OCI-M1 (cell line): ENCODE data around the gene IFI44.

ENCODE experiments used
- DNase-seq: peaks from one replicate; lab custom pipeline; 2025; lab: John Stamatoyannopoulos, UW

Gene IFI44, protein sequence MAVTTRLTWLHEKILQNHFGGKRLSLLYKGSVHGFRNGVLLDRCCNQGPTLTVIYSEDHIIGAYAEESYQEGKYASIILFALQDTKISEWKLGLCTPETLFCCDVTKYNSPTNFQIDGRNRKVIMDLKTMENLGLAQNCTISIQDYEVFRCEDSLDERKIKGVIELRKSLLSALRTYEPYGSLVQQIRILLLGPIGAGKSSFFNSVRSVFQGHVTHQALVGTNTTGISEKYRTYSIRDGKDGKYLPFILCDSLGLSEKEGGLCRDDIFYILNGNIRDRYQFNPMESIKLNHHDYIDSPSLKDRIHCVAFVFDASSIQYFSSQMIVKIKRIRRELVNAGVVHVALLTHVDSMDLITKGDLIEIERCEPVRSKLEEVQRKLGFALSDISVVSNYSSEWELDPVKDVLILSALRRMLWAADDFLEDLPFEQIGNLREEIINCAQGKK

DNA sequence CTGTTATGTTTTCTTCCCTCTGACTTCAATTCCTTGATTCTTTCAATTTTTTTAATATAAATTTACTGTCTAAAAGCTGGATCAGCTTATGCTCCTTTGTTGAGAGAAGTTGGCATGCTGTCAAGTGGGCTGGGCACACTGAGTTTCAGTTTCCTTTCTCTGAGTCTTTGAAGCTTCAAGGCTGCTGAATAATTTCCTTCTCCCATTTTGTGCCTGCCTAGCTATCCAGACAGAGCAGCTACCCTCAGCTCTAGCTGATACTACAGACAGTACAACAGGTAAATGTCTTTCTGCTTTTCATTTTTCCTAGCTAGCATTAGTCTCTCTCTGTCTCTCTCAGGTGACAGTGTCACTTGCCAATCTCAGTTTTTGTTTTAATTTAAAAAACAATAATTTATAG, at the start of gene IFI44:
TSS of gene IFI44 (plus strand) at position 204 of the 400 bp plus-strand sequence. CDS start 365 bp downstream, outside the sequence.
- DNase-seq = peak; percentile 97

DNA sequence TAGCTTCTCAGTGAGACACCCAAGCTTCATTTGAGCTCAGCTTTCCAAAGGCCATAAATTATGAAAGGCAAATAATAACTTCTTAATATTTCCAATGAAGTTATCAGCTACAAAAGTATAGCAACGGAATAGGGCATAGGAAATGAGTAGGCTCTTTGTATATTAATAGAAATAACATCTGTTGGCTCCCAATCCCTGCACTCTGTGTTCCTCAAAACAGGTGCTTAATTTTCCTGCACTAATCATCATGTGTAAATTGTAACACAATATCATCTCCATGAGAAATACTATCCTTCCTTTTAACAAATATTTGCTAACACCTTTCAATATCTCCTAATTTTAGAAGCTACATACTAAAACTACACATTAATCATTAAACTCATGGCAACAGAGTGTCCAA, 48.6 kb upstream of the IFI44 start:
- no peak for DNase-seq

DNA sequence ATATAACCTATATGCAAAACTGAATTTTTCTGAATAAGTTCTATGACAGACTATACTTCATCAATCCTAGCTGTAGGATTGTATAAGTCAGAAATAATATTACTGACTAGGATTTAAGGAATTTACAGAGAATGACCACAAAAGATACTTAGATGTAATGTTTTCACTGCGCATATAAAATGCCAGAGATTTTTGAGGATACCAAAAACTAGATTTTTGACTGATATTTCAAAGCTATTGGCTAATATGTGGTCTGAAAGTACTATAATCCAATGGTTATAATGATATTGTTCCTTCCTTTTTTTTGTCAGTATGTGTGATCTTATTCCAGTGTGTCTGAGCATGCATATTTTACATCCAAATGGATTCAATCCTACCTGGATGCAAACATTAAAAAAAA, 46.4 kb upstream of the IFI44 start:
- DNase-seq = no peak

DNA sequence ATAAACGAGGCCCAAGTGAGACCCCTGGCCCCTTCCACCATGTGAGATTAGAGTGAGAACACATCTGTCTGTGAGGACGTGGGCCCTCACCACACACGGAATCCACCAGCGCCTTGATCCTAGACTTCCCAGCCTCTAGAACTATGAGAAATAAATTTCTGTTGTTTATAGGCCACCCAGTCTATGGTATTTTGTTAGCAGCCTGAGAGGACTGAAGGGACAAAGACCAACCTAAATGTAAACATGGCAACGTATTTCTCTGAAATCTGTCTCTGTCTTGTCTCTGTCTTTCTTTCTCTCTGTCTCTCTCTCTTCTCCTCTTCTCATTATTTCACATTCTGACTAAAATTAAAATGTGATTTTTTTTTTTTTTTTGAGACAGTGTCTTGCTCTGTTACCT, 45.0 kb upstream of the IFI44 start:
- DNase-seq = no peak

DNA sequence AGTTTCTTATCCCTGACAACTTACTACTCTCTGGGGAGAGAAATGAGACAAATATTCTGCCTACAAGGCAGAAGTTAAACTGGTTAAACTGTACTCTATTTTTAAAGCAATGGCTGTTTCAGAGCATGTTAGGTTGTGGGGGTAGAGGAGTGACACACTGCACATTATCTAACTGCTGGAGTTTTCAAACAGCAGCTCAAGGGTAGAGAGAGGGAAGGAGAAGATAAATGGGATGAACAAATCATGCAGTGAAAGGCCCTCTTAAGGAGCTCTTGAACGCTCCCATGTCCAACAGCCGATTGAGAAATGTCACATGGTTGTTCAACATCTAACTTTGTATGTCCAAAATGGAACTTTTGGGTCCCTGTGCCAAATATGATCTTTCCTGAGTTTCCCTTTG, 43.4 kb upstream of the IFI44 start:
- DNase-seq = no peak

DNA sequence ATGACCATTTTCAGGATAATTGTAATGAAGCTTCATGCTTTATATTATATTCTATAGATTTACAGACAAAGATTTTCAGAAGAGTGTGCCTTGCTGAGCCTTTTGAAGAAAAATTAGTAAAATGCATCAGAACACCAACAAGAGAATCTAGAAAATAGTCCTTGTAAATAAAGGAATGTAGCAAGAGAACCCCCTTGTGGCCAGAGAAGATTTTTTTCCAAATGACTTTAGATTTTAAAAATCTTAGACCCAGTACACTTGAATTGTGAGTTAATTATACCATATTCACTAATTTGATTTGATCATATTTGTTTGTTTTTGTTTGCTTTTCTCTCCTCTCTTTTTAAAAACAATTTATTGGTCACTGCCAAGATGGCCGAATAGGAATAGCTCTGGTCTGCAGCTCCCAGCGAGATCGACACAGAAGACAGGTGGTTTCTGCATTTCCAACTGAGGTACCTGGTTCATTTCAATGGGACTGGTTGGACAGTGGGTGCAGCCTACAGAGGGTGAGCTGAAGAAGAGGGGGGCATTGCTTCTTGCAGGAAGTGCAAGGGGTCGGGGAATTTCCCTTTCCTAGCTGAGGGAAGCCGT, 42.2 kb upstream of the IFI44 start:
- DNase-seq = peak; percentile 66

DNA sequence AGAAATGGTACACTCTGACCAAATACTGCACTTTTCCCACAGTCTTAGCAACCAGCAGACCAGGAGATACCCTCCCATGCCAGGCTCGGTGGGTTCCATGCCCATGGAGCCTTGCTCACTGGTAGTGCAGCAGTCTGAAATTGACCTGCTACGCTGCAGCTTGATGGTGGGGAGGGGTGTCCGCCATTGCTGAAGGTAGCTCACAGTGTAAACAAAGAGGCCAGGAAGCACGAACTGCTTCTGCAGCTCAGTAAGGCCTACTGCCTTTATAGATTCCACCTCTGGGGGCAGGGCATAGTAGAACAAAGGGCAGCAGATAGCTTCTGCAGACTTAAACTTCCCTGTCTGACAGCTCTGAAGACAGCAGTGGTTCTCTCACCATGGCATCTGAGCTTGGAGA, 41.7 kb upstream of the IFI44 start:
- peak; percentile 9 for DNase-seq

DNA sequence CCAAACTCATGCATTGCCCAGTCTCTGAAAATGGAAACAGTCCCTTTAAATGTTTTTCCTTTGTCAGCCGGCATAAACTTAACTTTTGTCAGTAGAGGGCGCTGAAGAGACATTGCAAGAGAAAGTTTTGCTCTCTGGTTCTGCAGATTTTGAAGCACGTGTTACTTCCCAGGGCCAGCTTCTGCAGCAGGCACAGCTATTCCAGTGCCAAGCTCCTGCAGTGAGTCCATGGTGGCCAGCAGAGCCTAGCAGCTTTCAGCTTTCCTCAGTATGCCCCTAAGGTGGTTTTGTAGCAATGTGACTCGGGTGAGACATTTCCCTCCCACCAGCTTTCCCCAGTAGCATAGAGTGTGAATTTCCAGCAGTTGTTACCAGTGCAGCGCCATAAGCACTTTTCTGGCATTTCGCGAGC, 32.0 kb upstream of the IFI44 start:
- peak; percentile 93 for DNase-seq

DNA sequence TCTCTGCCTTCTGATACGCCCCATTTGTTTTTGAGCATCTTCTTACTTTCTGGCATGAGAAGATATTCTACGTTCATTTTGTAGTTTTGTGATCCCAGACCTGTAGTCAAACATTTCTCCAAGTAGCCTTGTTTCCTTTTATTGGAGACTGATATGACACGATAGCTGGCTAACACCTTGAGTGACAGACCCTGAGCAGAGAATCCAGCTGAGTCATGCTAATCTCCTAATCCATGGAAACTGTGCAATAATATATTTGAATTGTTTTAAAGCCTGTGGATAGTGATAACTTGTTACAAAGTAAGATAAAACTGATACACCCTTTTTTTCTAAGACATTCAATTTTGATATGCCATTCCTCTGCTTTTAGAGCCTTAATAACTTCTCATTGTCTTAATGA, 30.6 kb upstream of the IFI44 start:
- peak; percentile 59 for DNase-seq

DNA sequence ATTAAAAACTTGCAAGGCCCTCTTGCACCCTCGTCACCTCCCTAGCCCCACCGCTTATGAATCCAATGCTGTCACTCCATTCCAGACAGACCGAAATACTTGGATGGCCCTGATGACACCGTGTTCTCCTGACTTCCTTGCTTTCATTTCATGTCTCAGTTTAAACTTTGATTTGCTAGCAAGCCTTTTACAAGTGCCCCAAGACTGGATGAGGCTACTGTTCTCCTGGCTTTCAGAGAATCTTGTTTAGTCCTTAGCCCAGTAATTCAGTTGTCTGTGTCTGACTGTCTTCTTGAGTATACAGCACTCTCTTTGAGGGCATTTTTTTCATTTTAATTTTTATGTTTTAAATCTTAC, 30.2 kb upstream of the IFI44 start:
- DNase-seq = peak; percentile 73

DNA sequence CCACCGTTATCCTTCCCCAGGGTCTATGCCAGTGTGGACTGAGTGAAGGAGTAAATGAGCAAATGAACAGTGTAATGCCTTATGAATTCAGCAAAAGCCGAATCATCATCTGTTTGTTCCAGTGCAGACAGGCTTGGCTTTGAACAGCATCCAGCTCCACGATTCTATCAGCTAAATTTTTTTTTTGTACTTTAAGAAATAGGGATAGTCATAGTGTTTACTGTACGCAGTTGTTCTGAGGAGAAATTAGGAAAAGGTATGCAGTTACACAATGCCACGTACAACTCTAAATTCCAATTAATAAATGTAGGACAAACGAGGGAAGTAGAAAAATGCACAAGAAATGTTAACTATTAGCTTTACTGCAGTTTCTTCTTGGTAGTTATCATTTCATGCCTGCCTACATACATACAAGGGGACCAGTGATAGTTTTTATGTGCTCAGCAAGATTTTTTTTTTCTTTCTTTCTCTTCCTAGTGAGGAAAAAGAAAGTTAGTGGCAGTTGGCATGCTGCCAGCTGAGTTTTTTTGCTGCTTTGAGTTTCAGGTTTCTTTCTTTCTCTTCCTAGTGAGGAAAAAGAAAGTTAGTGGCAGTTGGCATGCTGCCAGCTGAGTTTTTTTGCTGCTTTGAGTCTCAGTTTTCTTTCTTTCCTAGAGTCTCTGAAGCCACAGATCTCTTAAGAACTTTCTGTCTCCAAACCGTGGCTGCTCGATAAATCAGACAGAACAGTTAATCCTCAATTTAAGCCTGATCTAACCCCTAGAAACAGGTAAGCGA, 29.6 kb upstream of the IFI44 start, which contains the start of gene IFI44L:
TSS of gene IFI44L (plus strand) at position 646 of the 777 bp plus-strand sequence. CDS start 7,468 bp downstream, outside the sequence.
- peak; percentile 92 for DNase-seq

DNA sequence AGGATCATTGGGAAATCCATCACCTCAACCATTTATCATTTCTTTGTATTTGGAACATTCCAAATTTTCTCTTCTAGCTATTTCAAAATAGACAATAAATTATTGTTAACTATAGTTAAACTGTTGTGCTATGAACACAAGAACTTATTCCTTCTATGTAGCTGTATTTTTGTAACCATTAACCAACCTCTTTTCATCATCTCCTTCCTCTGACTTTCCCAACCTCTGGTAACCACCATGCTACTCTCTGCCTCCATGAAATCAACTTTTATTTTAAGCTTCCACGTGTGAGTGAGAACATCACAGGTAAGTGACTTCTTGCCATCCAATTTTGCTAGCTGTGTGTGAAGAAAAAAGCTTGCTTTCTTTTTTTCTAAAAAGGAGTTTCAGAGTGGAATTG, 29.0 kb upstream of the IFI44 start:
- peak; percentile 50 for DNase-seq

DNA sequence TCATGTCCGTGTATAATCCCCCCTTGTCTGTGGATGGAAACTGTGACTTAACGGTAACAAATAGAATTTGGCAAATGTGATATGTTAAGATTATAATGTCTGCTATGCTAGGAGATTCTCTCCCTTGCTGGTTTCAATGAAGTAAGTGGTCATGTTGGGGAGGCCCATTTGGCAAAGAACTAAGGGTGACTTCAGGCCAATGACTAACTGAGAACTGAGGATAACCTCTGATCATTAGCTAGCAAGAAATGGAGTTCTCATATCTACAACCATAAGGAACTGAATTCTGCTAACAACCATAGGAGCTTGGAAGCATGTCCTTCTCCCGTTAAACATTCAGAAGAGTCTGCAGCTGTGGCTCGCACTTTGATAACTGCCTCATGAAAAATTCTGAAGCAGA, 27.1 kb upstream of the IFI44 start:
- no peak for DNase-seq

DNA sequence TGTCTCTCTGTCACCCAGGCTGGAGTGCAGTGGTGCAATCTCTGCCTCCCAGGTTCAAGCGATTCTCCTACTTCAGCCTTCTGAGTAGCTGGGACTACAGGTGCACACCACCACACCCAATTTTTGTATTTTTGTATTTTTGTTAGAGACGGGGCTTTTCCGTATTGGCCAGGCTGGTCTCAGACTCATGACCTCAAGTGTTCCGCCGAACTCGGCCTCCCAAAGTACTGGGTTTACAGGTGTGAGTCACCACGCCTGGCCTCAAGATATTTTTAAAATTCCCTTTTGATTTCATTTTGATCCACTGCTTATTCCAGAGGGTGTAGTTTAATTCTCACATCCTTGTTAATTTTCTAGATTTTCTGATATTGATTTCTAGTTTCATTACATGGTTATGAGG, 25.6 kb upstream of the IFI44 start:
- no peak for DNase-seq

DNA sequence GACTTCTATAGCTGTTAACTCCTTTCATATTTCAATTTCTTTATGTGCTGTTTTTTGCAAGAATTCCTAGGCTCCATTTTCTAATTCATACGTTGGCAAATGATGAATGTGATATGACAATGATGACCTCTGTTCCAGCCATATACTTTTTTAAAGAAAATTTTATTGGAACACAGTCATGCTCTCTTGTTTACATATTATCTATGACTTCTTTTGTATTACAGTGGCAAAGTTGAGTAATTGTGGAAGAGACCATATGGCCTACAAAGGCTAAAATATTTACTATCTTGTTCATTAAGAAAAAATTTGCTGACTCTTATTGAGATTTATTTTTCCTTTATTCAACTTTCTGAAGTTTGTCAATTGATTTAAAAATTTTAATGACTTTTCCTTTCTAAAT, 22.3 kb upstream of the IFI44 start:
- no peak for DNase-seq

DNA sequence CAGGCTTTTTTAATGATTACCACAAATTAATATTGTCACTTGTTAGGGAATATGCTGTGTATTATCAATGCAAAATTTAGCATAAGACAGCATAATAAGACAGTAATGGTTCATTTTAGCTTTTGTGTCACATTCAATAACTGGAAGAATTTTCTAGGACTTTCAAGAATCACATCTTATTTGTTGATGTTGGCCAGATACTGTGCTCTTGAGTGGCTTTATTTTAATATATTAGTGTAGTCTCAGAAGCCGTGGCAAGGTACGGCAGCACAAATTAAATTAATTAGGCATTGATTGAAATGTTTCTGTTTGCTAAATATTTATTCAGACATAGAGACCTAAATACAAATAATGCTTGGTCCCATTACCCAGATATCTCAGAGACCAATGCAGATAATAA, 19.0 kb upstream of the IFI44 start:
- DNase-seq = no peak

DNA sequence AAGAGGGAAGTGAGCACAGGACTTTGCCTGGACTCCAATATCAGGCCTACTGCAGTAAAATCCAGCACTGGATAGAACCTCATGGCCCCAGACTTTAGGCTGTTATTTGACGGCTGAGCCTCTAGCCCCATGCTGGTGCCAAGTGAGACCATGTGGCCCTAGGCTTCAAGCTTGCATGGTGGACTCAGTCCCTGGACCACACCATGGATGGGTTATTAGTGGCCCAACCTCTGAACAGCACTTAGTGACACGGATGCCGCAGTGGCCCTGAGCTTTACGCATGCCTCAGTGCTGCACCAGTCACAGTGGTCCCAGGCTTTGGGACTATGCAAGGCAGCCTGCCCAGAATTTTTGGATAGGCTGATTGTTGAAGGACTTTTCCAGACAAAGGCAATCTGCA, 16.4 kb upstream of the IFI44 start:
- DNase-seq = no peak

DNA sequence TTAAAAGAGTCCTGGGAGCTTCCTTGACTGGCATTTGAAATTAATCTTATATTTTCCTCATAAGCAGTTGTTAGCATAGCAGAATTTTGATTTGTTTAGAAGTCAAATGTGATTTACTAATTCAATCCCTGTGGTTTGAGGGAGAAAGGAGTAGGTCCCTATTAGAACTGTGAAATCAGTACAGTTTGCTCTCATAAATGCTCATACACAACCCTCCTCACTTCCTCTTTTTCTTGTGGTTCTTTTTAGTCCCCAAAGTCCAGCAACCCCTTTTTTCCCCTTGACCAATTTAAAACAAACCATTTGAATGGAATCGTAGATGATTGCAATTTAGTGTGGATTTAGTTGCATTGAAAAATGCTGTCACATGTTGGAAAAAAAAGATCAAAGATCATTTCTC, 9.2 kb upstream of the IFI44 start:
- DNase-seq = peak; percentile 34

DNA sequence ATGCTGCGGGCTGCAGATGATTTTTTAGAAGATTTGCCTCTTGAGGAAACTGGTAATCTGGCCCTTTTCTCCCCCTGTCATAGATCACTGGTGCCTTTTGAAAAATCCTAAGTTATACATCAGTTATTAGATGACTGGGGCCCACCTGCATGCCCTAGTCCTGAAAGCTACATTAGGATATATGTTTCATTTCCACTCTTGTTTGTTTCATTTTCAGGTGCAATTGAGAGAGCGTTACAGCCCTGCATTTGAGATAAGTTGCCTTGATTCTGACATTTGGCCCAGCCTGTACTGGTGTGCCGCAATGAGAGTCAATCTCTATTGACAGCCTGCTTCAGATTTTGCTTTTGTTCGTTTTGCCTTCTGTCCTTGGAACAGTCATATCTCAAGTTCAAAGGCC, 8.1 kb upstream of the IFI44 start:
- DNase-seq = no peak

DNA sequence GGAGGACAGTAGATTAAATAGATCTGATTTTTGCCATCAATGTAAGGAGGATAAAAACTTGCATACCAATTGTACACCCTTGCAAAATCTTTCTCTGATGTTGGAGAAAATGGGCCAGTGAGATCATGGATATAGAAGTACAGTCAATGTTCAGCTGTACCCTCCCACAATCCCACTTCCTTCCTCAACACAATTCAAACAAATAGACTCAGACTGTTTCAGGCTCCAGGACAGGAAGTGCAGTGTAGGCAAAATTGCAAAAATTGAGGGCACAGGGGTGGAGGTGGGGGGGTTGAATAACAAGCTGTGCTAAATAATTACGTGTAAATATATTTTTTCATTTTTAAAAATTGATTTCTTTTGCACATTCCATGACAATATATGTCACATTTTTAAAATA, 3.9 kb upstream of the IFI44 start:
- DNase-seq = no peak

DNA sequence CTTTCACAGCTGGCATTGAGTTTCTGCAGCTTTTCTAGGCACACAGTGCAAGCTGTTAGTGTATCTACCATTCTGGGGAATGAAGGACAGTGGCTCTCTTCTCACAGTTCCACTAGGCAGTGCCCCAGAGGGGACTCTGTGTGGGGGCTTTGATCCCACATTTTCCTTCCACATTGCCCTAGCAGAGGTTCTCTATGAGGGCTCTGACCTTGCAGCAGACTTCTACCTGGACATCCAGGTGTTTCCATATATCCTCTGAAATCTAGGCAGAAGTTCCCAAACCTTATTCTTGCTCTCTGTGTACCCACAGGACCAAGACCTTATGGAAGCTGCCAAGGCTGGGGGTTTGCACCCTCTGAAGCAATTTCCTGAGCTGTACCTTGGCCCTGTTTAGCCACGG, 2.4 kb upstream of the IFI44 start:
- DNase-seq = no peak

DNA sequence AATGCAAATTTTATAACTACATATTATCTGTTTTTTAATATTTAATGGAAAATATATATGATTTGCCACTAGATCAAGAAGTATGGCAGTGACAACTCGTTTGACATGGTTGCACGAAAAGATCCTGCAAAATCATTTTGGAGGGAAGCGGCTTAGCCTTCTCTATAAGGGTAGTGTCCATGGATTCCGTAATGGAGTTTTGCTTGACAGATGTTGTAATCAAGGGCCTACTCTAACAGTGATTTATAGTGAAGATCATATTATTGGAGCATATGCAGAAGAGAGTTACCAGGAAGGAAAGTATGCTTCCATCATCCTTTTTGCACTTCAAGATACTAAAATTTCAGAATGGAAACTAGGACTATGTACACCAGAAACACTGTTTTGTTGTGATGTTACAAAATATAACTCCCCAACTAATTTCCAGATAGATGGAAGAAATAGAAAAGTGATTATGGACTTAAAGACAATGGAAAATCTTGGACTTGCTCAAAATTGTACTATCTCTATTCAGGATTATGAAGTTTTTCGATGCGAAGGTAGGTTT, 556 bp downstream of the IFI44 start:
- peak; percentile 71 for DNase-seq

DNA sequence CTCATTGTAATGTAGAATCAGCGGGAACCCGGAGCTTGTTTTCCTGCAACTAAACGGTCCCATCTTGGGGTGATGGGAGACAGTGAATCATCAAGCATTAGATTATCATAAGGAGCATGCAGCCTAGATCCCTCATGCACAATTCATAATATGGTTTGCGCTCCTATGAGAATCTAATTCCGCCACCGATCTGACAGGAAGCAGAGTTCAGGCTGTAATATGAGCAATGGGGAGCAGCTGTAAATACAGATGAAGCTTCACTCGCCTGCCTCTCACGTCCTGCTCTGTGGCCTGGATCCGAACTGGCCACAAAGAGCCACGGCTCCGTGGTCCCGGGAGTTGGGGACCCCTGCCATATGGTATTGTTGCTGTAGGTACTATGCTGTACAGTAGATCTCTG, 1.6 kb downstream of the IFI44 start:
- peak; percentile 68 for DNase-seq
